HCT116 (cell line): ENCODE results near the gene ARMH3. TPM values are rescaled to one million over a fixed set of nuclear protein-coding genes. Genes with fewer than 3 reads are reported as not detected.
A peak's percentile ranks its signal among the peaks of the same experiment; 100 is the strongest.

Experiments used
- ATAC-seq: fragments of 200-7000 bp; cut with Tn5 transposase; 2 replicates; pipeline ENCODE4 v1.9.1; 2020; ENCODE audit warnings: mild to moderate bottlenecking, moderate library complexity
- BruUV-seq: library from RNA; stranded (reverse); fragments of 400-500 nt; replicated peaks from 2 replicates; lab custom pipeline; 2021; lab: Mats Ljungman, UMichigan
- CTCF ChIA-PET: fragments of 300-600 bp; sonication (Branson Sonifier 250); formaldehyde crosslinking; loops from one replicate; lab custom pipeline; 2021; ENCODE audit warnings: antibody characterized with exemption; lab: Charles Lee
- POLR2A ChIA-PET: fragments of 300-600, 350-600 bp; sonication (Branson Sonifier 250); formaldehyde crosslinking; loops from one replicate; lab custom pipeline; 2021; ENCODE audit warnings: antibody characterized with exemption; lab: Charles Lee
- RAD21 ChIA-PET, 2 experiments: fragments of 300-600 bp; sonication (Branson Sonifier 250); formaldehyde crosslinking; loops; one replicate each; lab custom pipeline; 2023; ENCODE audit warnings: low total read pairs in 2 of 2; ENCODE audit not compliant: uncharacterized antibody in 2 of 2, unreplicated experiment in 2 of 2, low non-redundant PET in 1 of 2; lab: Charles Lee
- DNase-seq: peaks from one replicate; pipeline ENCODE4 v3.0.0-alpha.2; 2010; ENCODE audit warnings: low read depth, low spot score
- H2AFZ ChIP-seq: fragments of 200-600 bp; shearing (Covaris generic), sonication (generic); 2 replicates; pipeline ENCODE4 v1.6.1; 2017; ENCODE audit warnings: low read depth, mixed run types, mixed read lengths, antibody characterized with exemption, low read length; ENCODE audit not compliant: poor library complexity, severe bottlenecking
- H3K27ac ChIP-seq: 2 replicates; pipeline ENCODE4 v1.5.1; 2012; ENCODE audit warnings: low read depth, low read length
- H3K27me3 ChIP-seq: fragments of 200-600 bp; sonication (generic); 2 replicates; pipeline ENCODE4 v1.6.1; 2016; ENCODE audit warnings: mixed run types, low read length, mixed read lengths; ENCODE audit not compliant: insufficient read depth
- H3K36me3 ChIP-seq, 2 experiments: fragments of 200-500 bp in 1 of 2; fragments of 200-600 bp in 1 of 2; sonication (Bioruptor generic) in 1 of 2; sonication (generic) in 1 of 2; 2 replicates each; pipeline versions ENCODE4 v1.5.1 to v1.6.1; 2014 to 2016; ENCODE audit warnings: low read length in 2 of 2, inconsistent platforms in 1 of 2, mixed read lengths in 1 of 2, mixed run types in 1 of 2; ENCODE audit not compliant: insufficient read depth in 2 of 2, control insufficient read depth in 1 of 2
- H3K4me1 ChIP-seq, 2 experiments: fragments of 200-600 bp in 1 of 2; sonication (generic) in 1 of 2; 2 replicates each; pipeline versions ENCODE4 v1.5.1 to v1.6.1; 2012 to 2017; ENCODE audit warnings: low read length in 2 of 2, inconsistent platforms in 1 of 2, mild to moderate bottlenecking in 1 of 2, mixed read lengths in 1 of 2, mixed run types in 1 of 2, moderate library complexity in 1 of 2; ENCODE audit not compliant: insufficient read depth in 2 of 2, control insufficient read depth in 1 of 2
- H3K4me2 ChIP-seq: fragments of 200-600 bp; sonication (generic); 2 replicates; pipeline ENCODE4 v1.6.1; 2017; ENCODE audit warnings: mixed run types, low read length, mixed read lengths
- H3K4me3 ChIP-seq, 2 experiments: fragments of 200-600 bp in 1 of 2; sonication (generic) in 1 of 2; replicated peaks in 1 of 2; 2 replicates each; pipeline ENCODE4 v1.5.1; 2011 to 2016; ENCODE audit warnings: low read length in 2 of 2, control low read depth in 1 of 2, low read depth in 1 of 2, mild to moderate bottlenecking in 1 of 2, mixed read lengths in 1 of 2, mixed run types in 1 of 2
- H3K79me2 ChIP-seq: fragments of 200-600 bp; sonication (generic); 2 replicates; pipeline ENCODE4 v1.6.1; 2017; ENCODE audit warnings: mild to moderate bottlenecking, mixed run types, low read length, moderate library complexity, mixed read lengths; ENCODE audit not compliant: insufficient read depth
- H3K9ac ChIP-seq: fragments of 200-600 bp; sonication (generic); 2 replicates; pipeline ENCODE4 v1.6.1; 2016; ENCODE audit warnings: low read length, mixed read lengths
- H3K9me2 ChIP-seq: fragments of 200-600 bp; sonication (generic), shearing (Covaris generic); 2 replicates; pipeline ENCODE4 v1.6.1; 2017; ENCODE audit warnings: mixed run types, mild to moderate bottlenecking, moderate library complexity; ENCODE audit not compliant: insufficient read depth
- H3K9me3 ChIP-seq, 2 experiments: fragments of 200-500 bp in 1 of 2; fragments of 200-600 bp in 1 of 2; sonication (Bioruptor generic) in 1 of 2; sonication (generic) in 1 of 2; 2 replicates each; pipeline ENCODE4 v1.6.1; 2014 to 2017; ENCODE audit warnings: low read length in 2 of 2, mixed read lengths in 2 of 2, inconsistent platforms in 1 of 2, low read depth in 1 of 2, mild to moderate bottlenecking in 1 of 2, mixed run types in 1 of 2, moderate library complexity in 1 of 2; ENCODE audit not compliant: control insufficient read depth in 1 of 2, insufficient read depth in 1 of 2
- H4K20me1 ChIP-seq: fragments of 200-600 bp; sonication (generic), shearing (Covaris generic); 2 replicates; pipeline ENCODE4 v1.6.1; 2017; ENCODE audit warnings: mixed run types, mild to moderate bottlenecking, moderate library complexity; ENCODE audit not compliant: insufficient read depth
- CEBPB ChIP-seq: IDR thresholded peaks from 2 replicates; pipeline ENCODE4 v1.6.1; 2012; ENCODE audit warnings: low read depth
- EGR1 ChIP-seq: IDR thresholded peaks from 2 replicates; pipeline ENCODE4 v1.6.1; 2012; ENCODE audit warnings: low read depth
- ELF1 ChIP-seq: IDR thresholded peaks from 2 replicates; pipeline ENCODE4 v1.6.1; 2012; ENCODE audit warnings: low read depth, borderline replicate concordance
- EZH2 ChIP-seq: fragments of 200-600 bp; sonication (generic); IDR thresholded peaks from 2 replicates; pipeline ENCODE4 v1.6.1; 2017; ENCODE audit warnings: antibody characterized with exemption, mixed run types
- JUND ChIP-seq: IDR thresholded peaks from 2 replicates; pipeline ENCODE4 v1.6.1; 2012
- POLR2AphosphoS5 ChIP-seq: IDR thresholded peaks from 2 replicates; pipeline ENCODE4 v1.6.1; 2011; ENCODE audit warnings: mild to moderate bottlenecking, low read depth, low read length, moderate library complexity
- RAD21 ChIP-seq: IDR thresholded peaks from 2 replicates; pipeline ENCODE4 v1.6.1; 2012; ENCODE audit warnings: low read depth, mild to moderate bottlenecking
- SIN3A ChIP-seq: IDR thresholded peaks from 2 replicates; pipeline ENCODE4 v1.6.1; 2012; ENCODE audit warnings: low read depth
- TCF7L2 ChIP-seq: IDR thresholded peaks from 2 replicates; pipeline ENCODE4 v1.7.0; 2011; ENCODE audit warnings: borderline replicate concordance, inconsistent platforms; ENCODE audit not compliant: insufficient read depth, insufficient read length; ENCODE audit errors: extremely low read depth
- YY1 ChIP-seq: IDR thresholded peaks from 2 replicates; pipeline ENCODE4 v1.6.1; 2011; ENCODE audit warnings: low read length, low read depth, moderate library complexity, mild to moderate bottlenecking; ENCODE audit not compliant: insufficient replicate concordance; ENCODE audit errors: extremely low read depth
- ZFX ChIP-seq: fragments of 450-650 bp; IDR thresholded peaks from 2 replicates; pipeline ENCODE4 v1.6.1; 2017
- intact Hi-C: fragments of 100-400 bp; cut with micrococcal nuclease; formaldehyde crosslinking; loops from 2 replicates; pipeline ENCODE4 v1.10.0; 2022
- total RNA-seq: library from RNA; stranded (reverse); gene quantifications from one replicate; pipeline ENCODE4 v1.2.1, GENCODE V29; 2021; ENCODE audit not compliant: unreplicated experiment
- TF ChIP-seq, protein P1 (sequence below): IDR thresholded peaks from 2 replicates; pipeline ENCODE4 v1.6.1; 2012
- TF ChIP-seq, protein P2 (sequence below): IDR thresholded peaks from 2 replicates; pipeline ENCODE4 v1.6.1; 2011; ENCODE audit warnings: mild to moderate bottlenecking, low read length, moderate library complexity; ENCODE audit not compliant: insufficient replicate concordance; ENCODE audit errors: extremely low read depth
- TF ChIP-seq, protein P3 (sequence below), 3 experiments: fragments of 200-600 bp in 1 of 3; sonication (generic) in 1 of 3; IDR thresholded peaks in 2 of 3; conservative IDR thresholded peaks in 1 of 3; 2 replicates each; pipeline ENCODE4 v1.5.1; 2012 to 2017; ENCODE audit warnings: low read depth in 2 of 3, low read length in 2 of 3, antibody characterized with exemption in 1 of 3, borderline replicate concordance in 1 of 3, control low read depth in 1 of 3, mild to moderate bottlenecking in 1 of 3, mixed read lengths in 1 of 3, mixed run types in 1 of 3, moderate library complexity in 1 of 3; ENCODE audit not compliant: insufficient read depth in 1 of 3

Gene ARMH3
- total RNA-seq, 1 experiment from 2014 or later: 30.4 TPM

DNA sequence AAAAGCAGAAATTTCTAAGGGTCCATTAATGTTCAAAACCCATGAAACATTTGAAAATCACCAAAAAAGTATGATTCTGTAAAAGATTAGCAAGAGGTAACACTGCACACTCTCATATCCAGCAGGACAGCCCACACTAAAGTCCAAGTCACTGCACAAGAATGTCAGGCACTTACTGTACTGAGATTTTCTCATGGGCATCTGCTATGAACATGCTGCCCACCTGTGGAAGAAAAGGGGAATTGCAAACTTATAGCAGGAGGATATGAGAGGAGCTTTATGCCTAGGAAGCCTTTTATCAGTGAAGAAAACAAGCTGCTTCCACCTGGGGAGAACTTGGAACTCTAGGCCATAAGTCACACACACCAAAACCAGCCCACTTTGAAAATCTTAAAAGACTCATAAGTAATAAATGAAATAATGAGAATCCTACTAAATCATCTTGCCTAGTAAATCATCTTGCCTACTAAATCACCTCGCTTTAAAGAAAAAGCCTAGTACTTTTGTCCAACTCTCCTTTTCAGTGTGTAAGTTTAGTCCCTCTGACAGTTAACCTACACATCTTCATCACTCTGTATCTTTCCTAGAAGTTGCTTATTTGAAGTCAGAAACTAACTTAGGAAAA is 46.1 kb downstream of the ARMH3 start (continued):
- no peak for TF ChIP-seq CEBPB
- peak; percentile 34; the same call in 1 of the 2 replicates for TF ChIP-seq POLR2AphosphoS5
- no peak for TF ChIP-seq ZFX
- no peak for TF ChIP-seq EZH2
- peak; percentile 53 for TF ChIP-seq YY1
- no peak for TF ChIP-seq ELF1
- peak; percentile 38; the same call in 1 of the 2 replicates for TF ChIP-seq EGR1
- TF ChIP-seq, protein P1, sequence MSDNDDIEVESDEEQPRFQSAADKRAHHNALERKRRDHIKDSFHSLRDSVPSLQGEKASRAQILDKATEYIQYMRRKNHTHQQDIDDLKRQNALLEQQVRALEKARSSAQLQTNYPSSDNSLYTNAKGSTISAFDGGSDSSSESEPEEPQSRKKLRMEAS: no peak
- TF ChIP-seq TCF7L2: no peak
- TF ChIP-seq SIN3A: no peak; the same call in 1 of the 2 replicates
- TF ChIP-seq, protein P2, sequence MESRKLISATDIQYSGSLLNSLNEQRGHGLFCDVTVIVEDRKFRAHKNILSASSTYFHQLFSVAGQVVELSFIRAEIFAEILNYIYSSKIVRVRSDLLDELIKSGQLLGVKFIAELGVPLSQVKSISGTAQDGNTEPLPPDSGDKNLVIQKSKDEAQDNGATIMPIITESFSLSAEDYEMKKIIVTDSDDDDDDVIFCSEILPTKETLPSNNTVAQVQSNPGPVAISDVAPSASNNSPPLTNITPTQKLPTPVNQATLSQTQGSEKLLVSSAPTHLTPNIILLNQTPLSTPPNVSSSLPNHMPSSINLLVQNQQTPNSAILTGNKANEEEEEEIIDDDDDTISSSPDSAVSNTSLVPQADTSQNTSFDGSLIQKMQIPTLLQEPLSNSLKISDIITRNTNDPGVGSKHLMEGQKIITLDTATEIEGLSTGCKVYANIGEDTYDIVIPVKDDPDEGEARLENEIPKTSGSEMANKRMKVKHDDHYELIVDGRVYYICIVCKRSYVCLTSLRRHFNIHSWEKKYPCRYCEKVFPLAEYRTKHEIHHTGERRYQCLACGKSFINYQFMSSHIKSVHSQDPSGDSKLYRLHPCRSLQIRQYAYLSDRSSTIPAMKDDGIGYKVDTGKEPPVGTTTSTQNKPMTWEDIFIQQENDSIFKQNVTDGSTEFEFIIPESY: no peak

DNA sequence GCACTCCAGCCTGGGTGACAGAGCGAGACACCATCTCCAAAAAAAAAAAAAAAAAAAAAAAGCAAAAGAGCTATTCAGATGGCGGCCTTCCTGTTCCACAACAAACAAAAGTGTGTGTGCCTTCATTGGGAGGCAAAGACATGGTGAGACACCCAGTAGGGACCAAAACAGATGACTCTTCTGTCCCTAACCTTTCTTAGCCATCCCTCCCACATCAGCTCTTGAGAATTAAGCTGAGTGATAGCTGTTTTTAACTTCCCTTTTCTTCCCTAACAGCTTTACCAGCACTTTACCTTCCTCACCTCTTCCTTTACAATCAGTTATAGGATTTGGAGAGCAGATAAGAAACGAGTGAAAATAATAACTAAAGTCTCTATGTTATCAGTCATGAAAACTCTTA is 48.2 kb downstream of the ARMH3 start:
- Histone ChIP-seq H3K9me3 (no peaks in the 10 kb centered on the region), H3K9ac (no peak overlapping the region), H3K9me2 (no peaks in the 10 kb centered on the region), H3K36me3 (peaks cover 21 to 24% of the 10 kb centered on the region in 2 experiments), H2AFZ (no peak overlapping the region), H3K4me2 (no peak overlapping the region), H3K79me2 (no peaks in the 10 kb centered on the region), H4K20me1 (no peaks in the 10 kb centered on the region), H3K27ac (no peak overlapping the region), H3K4me1 (peaks cover 5 to 7% of the 10 kb centered on the region in 2 experiments), H3K4me3 (no peak overlapping the region), H3K27me3 (no peaks in the 10 kb centered on the region)
- intact Hi-C loops: loop anchor here (2.0 kb wide), 1 partner anchor 405 kb away; no protein-coding TSS in a partner anchor
- BruUV-seq: no TSS peak
- DNase-seq (no peak), ATAC-seq (no peak)
- RAD21 ChIA-PET: interaction anchor here in 1 of 2 experiments (0.7 to 1.3 kb wide), 2 partner anchors 118 to 167 kb away, joined by 3 to 6 read pairs; no protein-coding TSS in a partner anchor
- TF ChIP-seq, protein P3, sequence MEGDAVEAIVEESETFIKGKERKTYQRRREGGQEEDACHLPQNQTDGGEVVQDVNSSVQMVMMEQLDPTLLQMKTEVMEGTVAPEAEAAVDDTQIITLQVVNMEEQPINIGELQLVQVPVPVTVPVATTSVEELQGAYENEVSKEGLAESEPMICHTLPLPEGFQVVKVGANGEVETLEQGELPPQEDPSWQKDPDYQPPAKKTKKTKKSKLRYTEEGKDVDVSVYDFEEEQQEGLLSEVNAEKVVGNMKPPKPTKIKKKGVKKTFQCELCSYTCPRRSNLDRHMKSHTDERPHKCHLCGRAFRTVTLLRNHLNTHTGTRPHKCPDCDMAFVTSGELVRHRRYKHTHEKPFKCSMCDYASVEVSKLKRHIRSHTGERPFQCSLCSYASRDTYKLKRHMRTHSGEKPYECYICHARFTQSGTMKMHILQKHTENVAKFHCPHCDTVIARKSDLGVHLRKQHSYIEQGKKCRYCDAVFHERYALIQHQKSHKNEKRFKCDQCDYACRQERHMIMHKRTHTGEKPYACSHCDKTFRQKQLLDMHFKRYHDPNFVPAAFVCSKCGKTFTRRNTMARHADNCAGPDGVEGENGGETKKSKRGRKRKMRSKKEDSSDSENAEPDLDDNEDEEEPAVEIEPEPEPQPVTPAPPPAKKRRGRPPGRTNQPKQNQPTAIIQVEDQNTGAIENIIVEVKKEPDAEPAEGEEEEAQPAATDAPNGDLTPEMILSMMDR (IDR thresholded peaks at IDR 0.05 in 2 of 3, conservative IDR thresholded peaks at IDR 0.05 in 1 of 3; ENCODE audit: borderline replicate concordance in 1 of 3, insufficient read depth in 1 of 3, low read depth in 2 of 3, low read length in 2 of 3): no peak
- TF ChIP-seq TCF7L2: no peak
- no peak for TF ChIP-seq JUND
- TF ChIP-seq RAD21: no peak
- POLR2A ChIA-PET: interaction anchor here (0.7 to 1.4 kb wide), 2 partner anchors 10 to 650 kb away, joined by 3 read pairs; no protein-coding TSS in a partner anchor
- CTCF ChIA-PET: interaction anchor here (0.9 to 7.1 kb wide), 7 partner anchors 65 to 794 kb away, joined by 3 to 267 read pairs (median 4); partner anchors contain the start of gene KCNIP2
